HS-27A (cell line): ENCODE measurements around the gene ALPL.

Experiments
- DNase-seq: peaks from one replicate; pipeline ENCODE4 v3.0.0-alpha.2; 2012; ENCODE audit warnings: low read depth, missing footprints

The ALPL gene

GRCh38 chr1:21576031-21576797, 67.0 kb downstream of the ALPL start:
- DNase-seq: no peak

DNA sequence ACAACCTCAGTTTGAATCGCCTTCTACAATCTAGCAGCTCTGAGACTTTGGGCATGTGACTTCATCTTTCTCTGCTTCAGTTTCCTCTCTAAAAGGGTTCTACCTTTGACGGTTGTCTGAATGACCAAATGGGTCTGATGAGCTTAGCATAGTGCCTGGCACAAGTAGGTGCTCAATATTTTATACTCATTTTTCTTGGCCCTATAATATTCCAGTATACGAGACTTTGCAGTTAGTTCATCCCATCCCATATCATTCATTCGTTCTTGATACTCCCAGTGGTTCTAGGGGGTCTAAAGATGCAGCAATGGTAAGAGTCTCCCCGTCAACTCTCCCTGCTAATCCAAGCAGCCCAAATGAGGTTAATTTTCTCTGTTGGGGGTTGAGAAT, 67.6 kb downstream of the ALPL start:
- DNase-seq: no peak

DNA sequence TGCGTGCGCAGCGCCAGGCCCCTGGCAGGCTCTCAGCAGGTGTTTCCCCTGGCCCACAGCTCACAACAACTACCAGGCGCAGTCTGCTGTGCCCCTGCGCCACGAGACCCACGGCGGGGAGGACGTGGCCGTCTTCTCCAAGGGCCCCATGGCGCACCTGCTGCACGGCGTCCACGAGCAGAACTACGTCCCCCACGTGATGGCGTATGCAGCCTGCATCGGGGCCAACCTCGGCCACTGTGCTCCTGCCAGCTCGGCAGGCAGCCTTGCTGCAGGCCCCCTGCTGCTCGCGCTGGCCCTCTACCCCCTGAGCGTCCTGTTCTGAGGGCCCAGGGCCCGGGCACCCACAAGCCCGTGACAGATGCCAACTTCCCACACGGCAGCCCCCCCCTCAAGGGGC, 68.1 kb downstream of the ALPL start:
- DNase-seq: no peak

DNA sequence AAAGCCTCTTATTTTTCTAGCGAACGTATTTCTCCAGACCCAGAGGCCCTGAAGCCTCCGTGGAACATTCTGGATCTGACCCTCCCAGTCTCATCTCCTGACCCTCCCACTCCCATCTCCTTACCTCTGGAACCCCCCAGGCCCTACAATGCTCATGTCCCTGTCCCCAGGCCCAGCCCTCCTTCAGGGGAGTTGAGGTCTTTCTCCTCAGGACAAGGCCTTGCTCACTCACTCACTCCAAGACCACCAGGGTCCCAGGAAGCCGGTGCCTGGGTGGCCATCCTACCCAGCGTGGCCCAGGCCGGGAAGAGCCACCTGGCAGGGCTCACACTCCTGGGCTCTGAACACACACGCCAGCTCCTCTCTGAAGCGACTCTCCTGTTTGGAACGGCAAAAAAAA, 68.7 kb downstream of the ALPL start:
- no peak for DNase-seq

DNA sequence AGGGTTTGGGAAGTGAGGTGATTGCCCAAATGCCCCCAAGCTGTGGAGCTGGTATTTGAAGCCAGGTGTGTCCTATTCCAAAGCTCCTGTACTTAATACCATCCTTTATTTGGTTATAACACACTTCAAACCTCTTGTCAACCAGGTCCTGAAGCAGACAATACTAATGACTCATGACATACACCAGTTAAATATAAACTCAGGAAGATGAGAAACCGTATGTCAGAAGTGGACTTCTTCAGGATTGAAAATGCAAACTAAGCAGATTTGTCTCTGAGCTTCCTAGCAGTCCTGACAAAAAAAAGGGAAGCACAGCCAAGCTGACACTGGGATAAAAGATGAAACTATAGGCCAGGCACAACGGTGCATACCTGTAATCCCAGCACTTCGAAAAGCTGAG, 70.6 kb downstream of the ALPL start:
- DNase-seq: no peak

- no peak for DNase-seq
Observed at GRCh38 chr1:21584096-21584495, 74.9 kb downstream of the ALPL start.

- DNase-seq: no peak
Observed at GRCh38 chr1:21585037-21585436, 75.8 kb downstream of the ALPL start.

- no peak for DNase-seq
Observed at GRCh38 chr1:21586222-21586621, 77.0 kb downstream of the ALPL start.

DNA sequence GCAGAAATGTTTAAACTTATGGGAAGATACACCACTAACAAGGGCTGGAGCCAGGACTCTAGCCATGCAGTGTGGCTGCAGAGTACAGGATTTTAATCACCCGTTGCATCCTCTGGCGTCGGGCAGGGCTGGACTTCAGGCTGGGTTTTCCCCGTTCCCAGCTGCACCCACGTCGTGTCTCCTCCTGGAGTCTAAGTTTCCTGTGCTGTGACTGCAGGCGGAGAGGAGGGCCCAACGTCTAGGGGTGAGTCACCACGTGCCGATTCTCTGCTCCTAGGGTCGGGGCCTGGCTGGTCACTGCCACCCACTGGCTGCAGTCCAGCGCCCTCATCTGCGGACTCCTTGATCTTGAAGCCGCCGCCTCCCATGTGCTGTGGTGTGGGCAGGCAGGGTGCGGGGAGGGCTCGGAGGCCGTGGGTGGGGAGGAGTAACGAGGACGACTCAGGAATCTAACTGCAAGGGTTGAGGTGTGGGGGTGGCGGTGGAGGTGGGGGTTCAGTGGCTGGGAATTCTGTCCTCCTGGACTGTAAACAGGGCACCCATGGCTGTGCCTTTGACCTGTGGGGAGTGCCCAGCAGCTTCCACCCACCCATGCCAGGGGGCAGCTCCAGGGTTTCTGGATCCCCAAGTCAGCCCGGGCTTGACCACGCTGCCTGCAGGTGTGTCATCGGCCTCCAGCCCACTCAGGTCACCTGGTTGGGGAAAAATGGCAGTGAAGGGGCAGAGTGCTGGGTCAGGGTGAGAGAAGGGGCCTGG, 77.8 kb downstream of the ALPL start:
- peak; percentile 84 for DNase-seq

DNA sequence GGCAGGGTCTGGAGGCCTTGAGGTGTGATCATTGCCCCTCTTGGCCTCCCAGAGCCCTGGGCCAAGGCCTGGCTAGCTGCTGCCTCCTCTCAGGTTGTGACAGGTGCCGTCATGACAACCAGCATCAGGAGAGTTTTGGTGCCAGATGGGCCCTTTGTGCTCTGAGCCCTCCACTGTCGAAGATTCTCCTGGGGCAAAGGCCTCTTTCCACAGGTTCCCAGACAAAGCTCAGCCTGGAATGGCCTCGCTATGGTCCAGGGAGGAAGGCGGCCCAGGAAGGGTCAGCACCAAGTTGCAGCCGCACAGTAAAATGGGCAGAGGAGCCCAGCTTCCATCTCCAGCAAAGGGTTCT, 78.4 kb downstream of the ALPL start:
- DNase-seq: no peak

GRCh38 chr1:21589618-21590017, 80.4 kb downstream of the ALPL start:
- no peak for DNase-seq

GRCh38 chr1:21590126-21590880, 81.1 kb downstream of the ALPL start:
- no peak for DNase-seq

GRCh38 chr1:21590934-21591333, 81.7 kb downstream of the ALPL start:
- no peak for DNase-seq

DNA sequence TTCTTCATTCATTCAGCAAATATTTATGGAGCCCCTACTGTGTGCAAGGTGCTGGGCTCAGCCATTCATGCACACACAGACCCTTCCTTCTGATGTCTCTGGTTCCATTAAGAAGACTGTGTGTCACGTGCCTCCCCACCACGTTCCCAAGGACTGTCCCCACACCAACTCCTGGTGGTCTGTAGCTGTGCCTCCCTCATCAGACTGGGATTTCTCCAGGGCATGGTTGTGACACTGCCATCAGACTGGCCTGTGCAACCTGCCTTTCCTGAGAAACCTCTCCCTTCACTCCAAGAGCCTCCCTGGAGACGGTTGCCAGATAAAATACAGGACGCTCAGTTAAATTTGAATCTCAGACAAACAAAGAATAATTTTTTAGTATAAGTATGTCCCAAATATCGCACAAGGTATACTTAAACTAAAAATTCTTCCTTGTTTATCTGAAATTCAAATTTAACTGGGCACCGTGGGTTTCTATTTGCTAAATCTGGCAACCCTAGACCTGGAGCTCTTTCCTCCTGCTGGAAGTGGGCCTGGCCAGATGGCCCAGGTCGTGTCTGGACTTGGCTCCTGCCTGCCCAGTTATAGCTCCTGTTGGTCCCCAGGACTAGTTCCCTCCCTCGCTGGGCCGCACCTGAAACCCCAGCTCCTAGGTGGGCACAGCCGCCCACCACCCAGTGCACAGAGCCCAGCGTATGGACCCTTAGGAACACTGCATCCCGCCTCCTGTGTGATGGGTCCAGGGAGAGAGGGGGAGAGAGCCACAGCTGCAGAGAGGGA, 83.1 kb downstream of the ALPL start:
- no peak for DNase-seq

GRCh38 chr1:21593231-21593630, 84.0 kb downstream of the ALPL start:
- no peak for DNase-seq

GRCh38 chr1:21594501-21594900, 85.3 kb downstream of the ALPL start:
- no peak for DNase-seq

DNA sequence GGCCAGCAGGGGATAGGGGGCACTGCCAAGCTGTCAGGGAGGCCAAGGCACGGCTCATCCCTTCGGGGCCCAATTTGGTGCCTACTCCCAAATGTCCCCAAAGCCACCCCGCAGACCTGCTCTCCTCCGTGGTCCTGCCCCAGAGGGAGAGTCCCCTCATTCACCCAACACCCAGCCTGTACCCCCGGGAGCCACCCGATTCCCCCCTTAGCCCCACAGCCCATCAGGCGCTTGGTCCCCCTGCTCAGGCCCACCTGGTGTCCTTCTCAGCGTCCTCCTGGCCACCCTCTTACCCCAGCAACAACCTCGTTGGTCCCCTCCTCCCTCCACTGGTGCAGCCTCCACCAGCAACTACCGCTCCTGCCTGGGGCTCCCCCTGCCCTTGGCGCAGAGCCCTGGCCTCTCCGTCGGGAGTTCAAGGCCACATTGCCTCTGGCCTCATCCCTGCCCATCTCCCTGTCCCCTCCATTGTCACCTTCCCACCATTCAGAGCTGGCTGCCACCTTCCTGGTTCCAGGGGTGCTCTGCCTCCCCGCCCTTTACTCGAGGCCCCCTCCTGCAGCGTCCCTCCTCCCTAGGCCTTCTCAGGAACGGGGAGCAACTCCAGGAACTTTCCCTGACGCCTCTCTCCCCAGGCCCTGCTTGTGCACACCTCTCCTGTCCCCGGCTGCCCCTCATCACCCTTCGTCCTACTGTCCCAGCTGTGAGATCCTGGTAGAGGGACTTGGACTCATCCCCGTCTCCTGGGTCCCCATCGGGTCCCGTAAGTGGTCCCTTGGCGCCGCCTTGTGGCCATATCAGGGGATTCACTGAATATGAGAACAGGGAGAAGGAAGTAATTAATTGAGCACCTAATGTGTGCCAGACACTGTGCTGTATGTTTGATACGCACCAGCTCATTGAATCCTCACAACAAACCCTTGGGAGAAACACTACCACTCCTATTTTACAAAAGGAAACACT, 86.0 kb downstream of the ALPL start:
- no peak for DNase-seq

DNA sequence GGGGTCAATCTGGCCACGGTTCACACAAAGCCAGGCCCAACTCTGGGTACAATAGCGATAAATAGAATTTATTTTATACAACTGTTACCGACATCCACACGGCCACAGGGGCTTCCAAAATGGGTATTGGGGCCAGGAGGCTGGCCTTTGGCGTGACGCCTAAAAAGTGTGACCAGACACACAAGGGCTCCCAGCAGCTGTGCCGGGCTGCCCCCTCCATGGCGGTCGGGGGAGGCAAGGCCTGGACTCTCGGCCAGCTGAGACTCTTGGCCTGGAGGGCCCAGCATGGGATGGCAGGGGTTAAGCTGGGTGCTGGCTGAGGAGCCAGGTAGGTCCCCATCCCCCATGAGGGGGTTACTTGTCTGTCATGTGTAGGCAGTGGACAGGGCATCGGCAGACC, 87.0 kb downstream of the ALPL start:
- no peak for DNase-seq

GRCh38 chr1:21596628-21597027, 87.4 kb downstream of the ALPL start:
- DNase-seq: no peak

- no peak for DNase-seq
Observed at GRCh38 chr1:21597753-21598152, 88.5 kb downstream of the ALPL start.

- no peak for DNase-seq
Observed at GRCh38 chr1:21598417-21598816, 89.2 kb downstream of the ALPL start.
